Loucy (cell line): Measurements from ENCODE around the gene VAT1.
"Not testable (repeated sequence)": the region's sequence is repeated elsewhere in the genome, so short reads cannot be mapped to it uniquely, and the experiment has no call there.

Experiments used
- H2AFZ ChIP-seq: fragments of 200-600 bp; sonication (generic); 2 replicates; pipeline ENCODE4 v1.6.0; 2016; ENCODE audit warnings: antibody characterized with exemption, mild to moderate bottlenecking, low read length, moderate library complexity
- H3F3A ChIP-seq: fragments of 200-600 bp; 2 replicates; pipeline ENCODE4 v1.6.0; 2016; ENCODE audit warnings: antibody characterized with exemption, low read depth, mild to moderate bottlenecking
- H3K27me3 ChIP-seq: fragments of 200-600 bp; sonication (generic); 2 replicates; pipeline ENCODE4 v1.6.1; 2014; ENCODE audit warnings: low read length, mild to moderate bottlenecking; ENCODE audit not compliant: insufficient read depth, poor library complexity, severe bottlenecking
- H3K36me3 ChIP-seq: fragments of 200-600 bp; sonication (generic); 2 replicates; pipeline ENCODE4 v1.6.1; 2016; ENCODE audit warnings: low read length; ENCODE audit not compliant: insufficient read depth
- H3K4me1 ChIP-seq: fragments of 200-600 bp; sonication (generic); 2 replicates; pipeline ENCODE4 v1.5.1; 2014; ENCODE audit warnings: low read length, mild to moderate bottlenecking; ENCODE audit not compliant: insufficient read depth, poor library complexity, severe bottlenecking
- H3K4me2 ChIP-seq: fragments of 200-600 bp; sonication (generic); 2 replicates; pipeline ENCODE4 v1.6.0; 2014; ENCODE audit warnings: antibody characterized with exemption, low read length, low read depth, mild to moderate bottlenecking; ENCODE audit not compliant: poor library complexity, severe bottlenecking
- H3K4me3 ChIP-seq: fragments of 200-600 bp; sonication (generic); 2 replicates; pipeline ENCODE4 v1.5.1; 2014; ENCODE audit warnings: low read length, mild to moderate bottlenecking, mixed read lengths; ENCODE audit not compliant: poor library complexity, severe bottlenecking
- H3K79me2 ChIP-seq: fragments of 200-600 bp; sonication (generic); 2 replicates; pipeline ENCODE4 v1.6.1; 2014; ENCODE audit warnings: low read length; ENCODE audit not compliant: insufficient read depth
- H3K9ac ChIP-seq: fragments of 200-600 bp; sonication (generic); 2 replicates; pipeline ENCODE4 v1.6.0; 2014; ENCODE audit warnings: mild to moderate bottlenecking, low read depth, low read length, moderate library complexity; ENCODE audit not compliant: poor library complexity, severe bottlenecking
- H3K9me2 ChIP-seq: fragments of 200-600 bp; sonication (generic); replicated peaks from 2 replicates; pipeline ENCODE4 v1.6.1; 2016; ENCODE audit warnings: low read depth, low read length, mixed read lengths
- H3K9me3 ChIP-seq: fragments of 200-600 bp; sonication (generic); 2 replicates; pipeline ENCODE4 v1.6.1; 2014; ENCODE audit warnings: mild to moderate bottlenecking, antibody characterized with exemption, low read length, low read depth; ENCODE audit not compliant: insufficient read depth
- H4K20me1 ChIP-seq: fragments of 200-600 bp; sonication (generic); 2 replicates; pipeline ENCODE4 v1.6.0; 2014; ENCODE audit warnings: antibody characterized with exemption, low read length, mild to moderate bottlenecking; ENCODE audit not compliant: insufficient read depth, poor library complexity, severe bottlenecking
- EZH2phosphoT487 ChIP-seq: fragments of 200-600 bp; IDR thresholded peaks from 2 replicates; pipeline ENCODE4 v1.6.1; 2018; ENCODE audit warnings: antibody characterized with exemption, mild to moderate bottlenecking, moderate library complexity, borderline replicate concordance
- TF ChIP-seq, protein P1 (sequence below): fragments of 200-600 bp; sonication (generic); conservative IDR thresholded peaks from 2 replicates; pipeline ENCODE4 v1.5.1; 2014; ENCODE audit warnings: mild to moderate bottlenecking, antibody characterized with exemption, low read length

The VAT1 gene

DNA sequence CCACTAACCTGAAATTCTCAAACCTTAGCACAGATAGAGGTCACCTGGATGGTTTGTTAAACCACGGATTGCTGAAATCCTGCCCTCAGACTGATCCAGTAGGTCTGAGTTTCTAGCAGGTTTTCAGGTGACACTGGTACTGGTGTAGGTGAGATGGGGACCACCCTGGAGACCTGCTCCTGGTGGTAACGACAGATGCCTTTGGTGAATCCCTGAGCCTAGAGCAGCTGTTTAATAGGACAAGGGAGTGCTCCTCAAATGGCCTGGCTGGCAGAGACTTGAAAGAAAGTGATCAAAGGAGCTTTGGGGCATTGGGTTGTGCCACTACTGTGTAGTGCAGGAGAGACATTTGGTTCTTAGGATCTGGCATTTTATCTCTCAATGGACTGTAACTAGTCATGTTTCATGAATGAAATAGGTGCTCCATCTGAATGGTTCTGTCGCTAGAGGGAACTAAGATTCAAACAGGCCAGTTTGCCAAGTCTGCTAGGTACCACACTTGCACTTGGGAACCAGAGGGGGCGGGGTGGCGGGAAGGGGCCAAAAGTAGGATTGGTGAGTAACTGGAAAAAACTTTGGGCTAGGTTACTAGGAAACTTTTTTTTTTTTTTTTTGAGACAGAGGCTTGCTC lies 18.5 kb downstream of the VAT1 start:
- Histone ChIP-seq H3K36me3 (peaks cover 24% of the 10 kb centered on the region; the same call in 1 of the 2 replicates), H3K4me2 (no peak overlapping the region), H3F3A (peaks cover 2% of the 10 kb centered on the region; the same call in 1 of the 2 replicates), H4K20me1 (peaks cover 25% of the 10 kb centered on the region), H3K9ac (no peak overlapping the region), H3K4me3 (no peak overlapping the region), H2AFZ (no peak overlapping the region), H3K9me3 (no peaks in the 10 kb centered on the region), H3K79me2 (peaks cover 30% of the 10 kb centered on the region), H3K9me2 (no peaks in the 10 kb centered on the region), H3K4me1 (peaks cover 14% of the 10 kb centered on the region), H3K27me3 (peaks cover 5% of the 10 kb centered on the region)
- TF ChIP-seq EZH2phosphoT487, result no peak
- TF ChIP-seq, protein P1, sequence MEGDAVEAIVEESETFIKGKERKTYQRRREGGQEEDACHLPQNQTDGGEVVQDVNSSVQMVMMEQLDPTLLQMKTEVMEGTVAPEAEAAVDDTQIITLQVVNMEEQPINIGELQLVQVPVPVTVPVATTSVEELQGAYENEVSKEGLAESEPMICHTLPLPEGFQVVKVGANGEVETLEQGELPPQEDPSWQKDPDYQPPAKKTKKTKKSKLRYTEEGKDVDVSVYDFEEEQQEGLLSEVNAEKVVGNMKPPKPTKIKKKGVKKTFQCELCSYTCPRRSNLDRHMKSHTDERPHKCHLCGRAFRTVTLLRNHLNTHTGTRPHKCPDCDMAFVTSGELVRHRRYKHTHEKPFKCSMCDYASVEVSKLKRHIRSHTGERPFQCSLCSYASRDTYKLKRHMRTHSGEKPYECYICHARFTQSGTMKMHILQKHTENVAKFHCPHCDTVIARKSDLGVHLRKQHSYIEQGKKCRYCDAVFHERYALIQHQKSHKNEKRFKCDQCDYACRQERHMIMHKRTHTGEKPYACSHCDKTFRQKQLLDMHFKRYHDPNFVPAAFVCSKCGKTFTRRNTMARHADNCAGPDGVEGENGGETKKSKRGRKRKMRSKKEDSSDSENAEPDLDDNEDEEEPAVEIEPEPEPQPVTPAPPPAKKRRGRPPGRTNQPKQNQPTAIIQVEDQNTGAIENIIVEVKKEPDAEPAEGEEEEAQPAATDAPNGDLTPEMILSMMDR, result no peak

DNA sequence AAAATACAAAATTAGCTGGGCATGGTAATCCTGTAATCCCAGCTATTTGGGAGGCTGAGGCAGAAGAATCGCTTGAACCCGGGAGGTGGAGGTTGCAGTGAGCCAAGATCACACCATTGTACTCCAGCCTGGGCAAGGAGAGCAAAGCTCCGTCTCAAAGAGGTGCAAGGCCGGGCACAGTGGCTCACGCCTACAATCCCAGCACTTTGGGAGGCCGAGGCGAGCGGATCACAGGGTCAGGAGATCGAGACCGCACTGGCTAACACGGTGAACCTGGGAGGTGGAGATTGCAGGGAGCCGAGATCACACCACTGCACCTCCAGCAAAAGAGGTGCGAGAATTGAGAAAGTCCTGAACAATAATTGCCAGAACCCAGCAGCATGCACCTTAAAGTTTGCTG lies 21.3 kb downstream of the VAT1 start:
- not testable (repeated sequence) for H3K27me3 ChIP-seq, H3F3A ChIP-seq, H2AFZ ChIP-seq, H3K9me3 ChIP-seq, H3K4me3 ChIP-seq, H3K9me2 ChIP-seq
- H3K9ac ChIP-seq, result peak overlapping the region; percentile 40
- H3K79me2 ChIP-seq, result peaks cover 35% of the 10 kb centered on the region
- peaks cover 24% of the 10 kb centered on the region; the same call in 1 of the 2 replicates for H3K36me3 ChIP-seq
- peaks cover 28% of the 10 kb centered on the region for H4K20me1 ChIP-seq
- peaks cover 22% of the 10 kb centered on the region for H3K4me1 ChIP-seq
- H3K4me2 ChIP-seq, result peak overlapping the region; percentile 13

GRCh38 chr17:42999003-42999525 lies 23.1 kb downstream of the VAT1 start:
- H3K9me2 ChIP-seq, result no peaks in the 10 kb centered on the region
- H4K20me1 ChIP-seq, result peaks cover 28% of the 10 kb centered on the region
- H3K4me2 ChIP-seq, result peak overlapping the region; percentile 93
- H3K9ac ChIP-seq, result peak overlapping the region; percentile 100
- peaks cover 2% of the 10 kb centered on the region; the same call in 1 of the 2 replicates for H3F3A ChIP-seq
- H3K27me3 ChIP-seq, result peaks cover 10% of the 10 kb centered on the region
- H3K36me3 ChIP-seq, result peaks cover 24% of the 10 kb centered on the region; the same call in 1 of the 2 replicates
- peak overlapping the region; percentile 100 for H3K4me3 ChIP-seq
- no peak for TF ChIP-seq EZH2phosphoT487
- TF ChIP-seq, protein P1, result no peak
- H3K79me2 ChIP-seq, result peaks cover 35% of the 10 kb centered on the region
- no peak overlapping the region for H2AFZ ChIP-seq
- H3K4me1 ChIP-seq, result peaks cover 22% of the 10 kb centered on the region
- no peaks in the 10 kb centered on the region for H3K9me3 ChIP-seq
